Neural progenitor cell (in vitro differentiated cells): ENCODE measurements around the gene UGT1A3. TPM values are rescaled to one million over a fixed set of nuclear protein-coding genes. Genes with fewer than 3 reads are reported as not detected.

Experiments
- DNase-seq: peaks from one replicate; pipeline ENCODE4 v3.0.0-alpha.2; 2016; ENCODE audit warnings: low spot score
- H2AFZ ChIP-seq: fragments of 200-600 bp; sonication (generic); replicated peaks from 2 replicates; pipeline ENCODE4 v1.6.1; 2016; ENCODE audit warnings: antibody characterized with exemption
- H3F3A ChIP-seq: fragments of 200-600 bp; sonication (generic); 2 replicates; pipeline ENCODE4 v1.6.1; 2016; ENCODE audit warnings: antibody characterized with exemption, low read depth
- H3K27ac ChIP-seq: fragments of 200-600 bp; sonication (generic); 2 replicates; pipeline ENCODE4 v1.5.1; 2016; ENCODE audit warnings: mild to moderate bottlenecking
- H3K27me3 ChIP-seq: fragments of 200-600 bp; sonication (generic); 2 replicates; pipeline ENCODE4 v1.6.1; 2016; ENCODE audit warnings: mild to moderate bottlenecking, moderate library complexity
- H3K36me3 ChIP-seq: fragments of 200-600 bp; sonication (generic); 2 replicates; pipeline ENCODE4 v1.5.1; 2016
- H3K4me1 ChIP-seq: fragments of 200-600 bp; sonication (generic); 2 replicates; pipeline ENCODE4 v1.6.1; 2016; ENCODE audit warnings: mixed run types
- H3K4me2 ChIP-seq: fragments of 200-600 bp; sonication (generic); 2 replicates; pipeline ENCODE4 v1.6.1; 2016
- H3K4me3 ChIP-seq: fragments of 200-600 bp; sonication (generic); 2 replicates; pipeline ENCODE4 v1.5.1; 2016
- H3K79me2 ChIP-seq: fragments of 200-600 bp; sonication (generic); 2 replicates; pipeline ENCODE4 v1.6.1; 2016; ENCODE audit warnings: low read depth
- H3K9ac ChIP-seq: fragments of 200-600 bp; sonication (generic); 2 replicates; pipeline ENCODE4 v1.6.1; 2016
- H3K9me3 ChIP-seq: fragments of 200-600 bp; sonication (generic); 2 replicates; pipeline ENCODE4 v1.5.1; 2016; ENCODE audit warnings: low read depth
- H4K20me1 ChIP-seq: fragments of 200-600 bp; sonication (generic); 2 replicates; pipeline ENCODE4 v1.6.1; 2016; ENCODE audit warnings: low read depth
- H3K27ac Mint-ChIP-seq: 3 replicates; pipeline ENCODE4 v1.8.0; 2021; ENCODE audit warnings: mixed read lengths
- H3K27me3 Mint-ChIP-seq: 2 replicates; pipeline ENCODE4 v1.8.0; 2022; ENCODE audit warnings: low read depth, mild to moderate bottlenecking, inconsistent platforms, moderate library complexity, mixed read lengths; ENCODE audit not compliant: insufficient read depth
- H3K36me3 Mint-ChIP-seq: 3 replicates; pipeline ENCODE4 v1.8.0; 2021; ENCODE audit warnings: mixed read lengths
- H3K4me1 Mint-ChIP-seq: 3 replicates; pipeline ENCODE4 v1.8.0; 2021; ENCODE audit warnings: mixed read lengths
- H3K4me3 Mint-ChIP-seq: 3 replicates; pipeline ENCODE4 v1.8.0; 2021; ENCODE audit warnings: mild to moderate bottlenecking, moderate library complexity, mixed read lengths
- H3K9me3 Mint-ChIP-seq: 3 replicates; pipeline ENCODE4 v1.8.0; 2020; ENCODE audit warnings: mixed read lengths
- EZH2 ChIP-seq: fragments of 200-600 bp; sonication (generic); IDR thresholded peaks from 2 replicates; pipeline ENCODE4 v1.6.1; 2017; ENCODE audit warnings: antibody characterized with exemption, mild to moderate bottlenecking, moderate library complexity
- EZH2phosphoT487 ChIP-seq: fragments of 200-600 bp; sonication (generic); IDR thresholded peaks from 2 replicates; pipeline ENCODE4 v1.6.1; 2017; ENCODE audit warnings: antibody characterized with exemption
- total RNA-seq: library from RNA; depleted of rRNA; stranded (reverse); fragments of >200 nt; gene quantifications from 2 replicates; pipeline ENCODE4 v1.2.3, GENCODE V29; 2015; ENCODE audit warnings: low replicate concordance
- TF ChIP-seq, protein P1 (sequence below): fragments of 200-600 bp; sonication (generic); IDR thresholded peaks from 2 replicates; pipeline ENCODE4 v1.5.1; 2017; ENCODE audit warnings: antibody characterized with exemption, mild to moderate bottlenecking

UGT1A3 gene
- total RNA-seq, 1 donor from 2014 or later = not detected

DNA sequence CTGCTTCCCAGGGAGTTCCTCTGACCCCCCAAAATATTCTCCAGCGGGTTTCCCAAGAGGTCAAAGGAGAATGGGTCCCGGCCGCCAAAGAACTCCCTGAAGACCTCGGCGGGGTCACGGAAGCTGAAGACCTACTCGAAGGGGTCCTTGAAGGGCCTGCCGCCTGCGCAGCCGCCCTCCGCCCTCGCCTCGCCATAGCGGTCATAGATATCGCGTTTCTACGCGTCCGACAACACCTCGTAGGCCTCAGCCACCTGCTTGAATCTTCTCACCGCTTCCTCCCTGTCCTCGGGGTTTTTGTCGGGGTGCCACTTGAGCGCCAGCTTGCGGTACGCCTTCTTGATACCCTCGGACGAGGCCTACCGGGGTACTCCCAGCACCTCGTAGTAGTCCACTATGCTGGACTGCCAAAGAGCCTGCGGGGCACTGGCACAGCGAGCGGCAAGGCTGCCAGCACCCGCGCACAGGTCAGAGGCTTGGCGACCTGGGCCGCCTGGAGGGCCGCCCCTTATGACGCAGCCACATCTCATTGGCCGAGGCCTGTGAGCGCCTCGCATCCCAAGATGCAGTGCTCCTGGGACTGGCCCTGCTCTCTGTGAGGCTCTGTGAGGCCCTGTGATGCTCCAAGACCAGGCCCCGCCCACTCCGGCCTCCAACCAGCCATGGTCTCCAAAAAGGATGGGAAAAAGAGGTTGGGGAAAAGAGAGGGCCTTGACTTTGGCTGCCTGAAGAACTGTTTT is 26.2 kb downstream of the UGT1A3 start:
- Histone ChIP-seq H3K36me3 (no peaks in the 10 kb centered on the region), H3F3A (no peaks in the 10 kb centered on the region), H4K20me1 (no peaks in the 10 kb centered on the region), H2AFZ (no peak overlapping the region), H3K79me2 (no peaks in the 10 kb centered on the region), H3K9ac (no peak overlapping the region), H3K27me3 (no peaks in the 10 kb centered on the region), H3K4me3 (no peak overlapping the region), H3K9me3 (no peaks in the 10 kb centered on the region), H3K27ac (no peak overlapping the region), H3K4me1 (peaks cover 3% of the 10 kb centered on the region), H3K4me2 (no peak overlapping the region)
- Mint-ChIP-seq H3K4me3 (no peak overlapping the region), H3K4me1 (peaks cover 3% of the 10 kb centered on the region), H3K27ac (no peak overlapping the region), H3K9me3 (peaks cover 24% of the 10 kb centered on the region), H3K27me3 (peaks cover 5% of the 10 kb centered on the region), H3K36me3 (peaks cover 1% of the 10 kb centered on the region)
- TF ChIP-seq, protein P1, sequence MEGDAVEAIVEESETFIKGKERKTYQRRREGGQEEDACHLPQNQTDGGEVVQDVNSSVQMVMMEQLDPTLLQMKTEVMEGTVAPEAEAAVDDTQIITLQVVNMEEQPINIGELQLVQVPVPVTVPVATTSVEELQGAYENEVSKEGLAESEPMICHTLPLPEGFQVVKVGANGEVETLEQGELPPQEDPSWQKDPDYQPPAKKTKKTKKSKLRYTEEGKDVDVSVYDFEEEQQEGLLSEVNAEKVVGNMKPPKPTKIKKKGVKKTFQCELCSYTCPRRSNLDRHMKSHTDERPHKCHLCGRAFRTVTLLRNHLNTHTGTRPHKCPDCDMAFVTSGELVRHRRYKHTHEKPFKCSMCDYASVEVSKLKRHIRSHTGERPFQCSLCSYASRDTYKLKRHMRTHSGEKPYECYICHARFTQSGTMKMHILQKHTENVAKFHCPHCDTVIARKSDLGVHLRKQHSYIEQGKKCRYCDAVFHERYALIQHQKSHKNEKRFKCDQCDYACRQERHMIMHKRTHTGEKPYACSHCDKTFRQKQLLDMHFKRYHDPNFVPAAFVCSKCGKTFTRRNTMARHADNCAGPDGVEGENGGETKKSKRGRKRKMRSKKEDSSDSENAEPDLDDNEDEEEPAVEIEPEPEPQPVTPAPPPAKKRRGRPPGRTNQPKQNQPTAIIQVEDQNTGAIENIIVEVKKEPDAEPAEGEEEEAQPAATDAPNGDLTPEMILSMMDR = no peak
- no peak for DNase-seq

DNA sequence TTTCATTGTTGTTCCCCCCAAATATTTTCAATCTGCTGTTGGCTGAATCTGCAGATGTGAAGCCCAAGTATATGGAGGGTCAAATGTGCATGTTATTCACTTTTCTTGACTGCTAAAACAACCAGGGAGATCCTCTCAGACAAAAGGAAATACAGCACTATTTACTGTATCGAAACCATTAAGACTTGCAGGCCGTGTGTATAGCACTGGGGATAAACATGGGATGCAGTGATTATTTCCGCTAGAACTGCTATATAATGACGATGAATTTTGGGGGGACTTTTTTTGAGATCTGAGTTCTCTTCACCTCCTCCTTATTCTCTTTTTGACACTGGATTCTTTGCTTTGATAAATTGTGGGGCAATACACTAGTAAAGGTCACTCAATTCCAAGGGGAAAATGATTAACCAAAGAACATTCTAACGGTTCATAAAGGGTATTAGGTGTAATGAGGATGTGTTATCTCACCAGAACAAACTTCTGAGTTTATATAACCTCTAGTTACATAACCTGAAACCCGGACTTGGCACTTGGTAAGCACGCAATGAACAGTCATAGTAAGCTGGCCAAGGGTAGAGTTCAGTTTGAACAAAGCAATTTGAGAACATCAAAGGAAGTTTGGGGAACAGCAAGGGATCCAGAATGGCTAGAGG is 27.7 kb downstream of the UGT1A3 start:
- Histone ChIP-seq H3K79me2 (no peaks in the 10 kb centered on the region), H3K27ac (no peak overlapping the region), H3K36me3 (no peaks in the 10 kb centered on the region), H3K9me3 (no peaks in the 10 kb centered on the region), H3F3A (no peaks in the 10 kb centered on the region), H3K4me3 (no peak overlapping the region), H2AFZ (no peak overlapping the region), H4K20me1 (no peaks in the 10 kb centered on the region), H3K27me3 (no peaks in the 10 kb centered on the region), H3K9ac (no peak overlapping the region), H3K4me1 (peaks cover 3% of the 10 kb centered on the region), H3K4me2 (no peak overlapping the region)
- H3K9me3 Mint-ChIP-seq = peaks cover 15% of the 10 kb centered on the region
- DNase-seq = no peak
- H3K4me3 Mint-ChIP-seq = no peak overlapping the region
- no peak for TF ChIP-seq EZH2
- no peak for TF ChIP-seq EZH2phosphoT487
- TF ChIP-seq, protein P1 = no peak
- no peak overlapping the region for H3K27ac Mint-ChIP-seq
- peaks cover 5% of the 10 kb centered on the region for H3K27me3 Mint-ChIP-seq
- peaks cover under 1% of the 10 kb centered on the region for H3K36me3 Mint-ChIP-seq
- H3K4me1 Mint-ChIP-seq = peaks cover 5% of the 10 kb centered on the region

GRCh38 chr2:233758141-233758540 is 29.3 kb downstream of the UGT1A3 start:
- Mint-ChIP-seq H3K27me3 (peaks cover 2% of the 10 kb centered on the region), H3K27ac (no peak overlapping the region), H3K36me3 (no peaks in the 10 kb centered on the region), H3K4me1 (peaks cover 5% of the 10 kb centered on the region), H3K4me3 (no peak overlapping the region), H3K9me3 (peaks cover 6% of the 10 kb centered on the region)
- Histone ChIP-seq H3F3A (no peaks in the 10 kb centered on the region), H3K27ac (no peak overlapping the region), H4K20me1 (no peaks in the 10 kb centered on the region), H3K4me2 (no peak overlapping the region), H3K4me3 (no peak overlapping the region), H3K79me2 (no peaks in the 10 kb centered on the region), H3K9me3 (no peaks in the 10 kb centered on the region), H3K4me1 (no peaks in the 10 kb centered on the region), H3K36me3 (no peaks in the 10 kb centered on the region), H2AFZ (no peak overlapping the region), H3K27me3 (no peaks in the 10 kb centered on the region), H3K9ac (no peak overlapping the region)
- no peak for DNase-seq
- TF ChIP-seq EZH2phosphoT487 (no peak), EZH2 (no peak)
- TF ChIP-seq, protein P1 = no peak
